Natural killer cell (primary cell): ENCODE results near the gene SPATA3. TPM values are rescaled to one million over a fixed set of nuclear protein-coding genes. Genes with fewer than 3 reads are reported as not detected.

ENCODE experiments used
- ATAC-seq, 3 donors: fragments of 150-1000 bp in 2 of 3; fragments of 200-7000 bp in 1 of 3; cut with Tn5 transposase; 1 replicate in 1 of 3; 2 replicates in 2 of 3; pipeline ENCODE4 v1.10.0; 2021; ENCODE audit warnings: mild to moderate bottlenecking in 2 of 3, moderate library complexity in 2 of 3
- DNase-seq, 2 donors: peaks; one replicate each; pipeline versions ENCODE4 v3.0.0 to v3.0.0-alpha.2; 2013 to 2021; ENCODE audit warnings: mixed read lengths in 1 of 2
- H3K27ac ChIP-seq: one replicate; pipeline ENCODE4 v1.5.1; 2013; ENCODE audit warnings: mild to moderate bottlenecking, low read length
- H3K27me3 ChIP-seq: one replicate; pipeline ENCODE4 v1.6.1; 2013; ENCODE audit warnings: low read length; ENCODE audit not compliant: control insufficient read depth, insufficient read depth
- H3K36me3 ChIP-seq: one replicate; pipeline ENCODE4 v1.6.1; 2013; ENCODE audit warnings: low read length; ENCODE audit not compliant: control insufficient read depth, insufficient read depth
- H3K4me1 ChIP-seq: one replicate; pipeline ENCODE4 v1.6.1; 2013; ENCODE audit warnings: low read length; ENCODE audit not compliant: control insufficient read depth, insufficient read depth
- H3K4me3 ChIP-seq: one replicate; pipeline ENCODE4 v1.5.1; 2013; ENCODE audit warnings: low read length
- H3K9me3 ChIP-seq: one replicate; pipeline ENCODE4 v1.6.1; 2013; ENCODE audit warnings: low read length; ENCODE audit not compliant: control insufficient read depth, insufficient read depth
- H3K27ac Mint-ChIP-seq, 2 donors: one replicate each; pipeline ENCODE4 v1.8.0; 2022; ENCODE audit warnings: mild to moderate bottlenecking in 2 of 2, mixed read lengths in 2 of 2, moderate library complexity in 1 of 2
- H3K27me3 Mint-ChIP-seq, 2 donors: one replicate each; pipeline ENCODE4 v1.8.0; 2022; ENCODE audit warnings: low read depth in 2 of 2, mixed read lengths in 2 of 2
- H3K36me3 Mint-ChIP-seq: one replicate; pipeline ENCODE4 v1.8.0; 2022; ENCODE audit warnings: mixed read lengths
- H3K4me1 Mint-ChIP-seq, 2 donors: one replicate each; pipeline ENCODE4 v1.8.0; 2022; ENCODE audit warnings: mixed read lengths in 2 of 2
- H3K4me3 Mint-ChIP-seq: one replicate; pipeline ENCODE4 v1.8.0; 2022; ENCODE audit warnings: mild to moderate bottlenecking, moderate library complexity, mixed read lengths
- H3K9me3 Mint-ChIP-seq, 2 donors: one replicate each; pipeline ENCODE4 v1.8.0; 2022; ENCODE audit warnings: mixed read lengths in 2 of 2
- CTCF ChIP-seq: fragments of 200-600 bp; IDR thresholded peaks from one replicate; pipeline ENCODE4 v1.8.0; 2022; ENCODE audit warnings: antibody characterized with exemption
- WGBS: methylation state at CpG from one replicate; pipeline ENCODE4 v1.1.7; 2013; ENCODE audit warnings: missing lambda C conversion rate; ENCODE audit not compliant: insufficient coverage; 5-methylcytosine and 5-hydroxymethylcytosine counted together
- intact Hi-C: fragments of 100-400 bp; cut with micrococcal nuclease; formaldehyde crosslinking; loops from one replicate; pipeline ENCODE4 v1.14.2; 2022
- total RNA-seq, 4 donors: library from RNA; stranded (reverse); fragments of 120-200 nt in 1 of 4; gene quantifications; one replicate each; pipeline versions ENCODE4 v1.2.3 to v1.2.4, GENCODE V29; 2013 to 2022

SPATA3 gene
- total RNA-seq, 3 donors from 2014 or later (not counting 1 experiment from before 2014, with no cell fraction given) = not detected

- no peaks in the 10 kb centered on the region for H3K9me3 ChIP-seq
- no peak for TF ChIP-seq CTCF
- peaks cover 4% of the 10 kb centered on the region for H3K27me3 ChIP-seq
- H3K36me3 ChIP-seq = no peaks in the 10 kb centered on the region
- no peak overlapping the region for H3K4me3 ChIP-seq
- H3K4me1 Mint-ChIP-seq = peaks cover 19 to 31% of the 10 kb centered on the region in 2 donors
- peaks cover 18% of the 10 kb centered on the region for H3K4me1 ChIP-seq
- no peaks in the 10 kb centered on the region for H3K9me3 Mint-ChIP-seq
- DNase-seq (peak in 1 of 2 donors; percentile 67), ATAC-seq (peak in 1 of 3 donors; percentile 50)
- H3K4me3 Mint-ChIP-seq = no peak overlapping the region
- peaks cover 46 to 74% of the 10 kb centered on the region in 2 donors for H3K27me3 Mint-ChIP-seq
- H3K27ac Mint-ChIP-seq = peak overlapping the region in 1 of 2 donors; percentile 58
- intact Hi-C loops = no loop called here
- WGBS = 59% methylated on average over 8 of the region's 8 CpGs
- H3K36me3 Mint-ChIP-seq = no peaks in the 10 kb centered on the region
- no peak overlapping the region for H3K27ac ChIP-seq
These were observed 14.2 kb upstream of the SPATA3 start for GRCh38 chr2:230981704-230982103.

DNA sequence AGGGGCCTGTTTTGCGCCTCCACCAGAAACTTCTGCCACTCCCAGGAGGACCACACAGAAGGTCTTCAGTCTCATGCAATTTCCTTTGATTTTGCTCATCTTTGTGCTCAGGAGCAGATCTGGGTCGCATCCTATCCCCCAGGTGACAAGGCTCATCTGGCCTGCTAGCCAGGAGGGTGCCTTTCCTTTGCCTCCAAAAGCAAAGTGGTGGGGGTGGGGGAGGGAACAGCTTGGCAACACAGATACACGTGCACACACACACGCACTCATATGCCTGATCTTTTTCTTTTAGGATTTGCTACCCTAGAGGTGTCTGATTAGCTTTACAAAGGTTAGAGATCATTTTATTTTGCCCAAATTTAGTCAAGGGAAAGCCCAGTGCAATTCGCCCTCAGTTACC, 13.8 kb upstream of the SPATA3 start:
- no peak for DNase-seq
- Mint-ChIP-seq H3K27ac (peak overlapping the region in 1 of 2 donors; percentile 58), H3K27me3 (peaks cover 45 to 74% of the 10 kb centered on the region in 2 donors), H3K4me1 (peaks cover 19 to 31% of the 10 kb centered on the region in 2 donors), H3K9me3 (no peaks in the 10 kb centered on the region), H3K36me3 (no peaks in the 10 kb centered on the region), H3K4me3 (no peak overlapping the region)
- TF ChIP-seq CTCF = no peak
- Histone ChIP-seq H3K27ac (no peak overlapping the region), H3K27me3 (peaks cover 8% of the 10 kb centered on the region), H3K9me3 (no peaks in the 10 kb centered on the region), H3K4me3 (no peak overlapping the region), H3K4me1 (peaks cover 22% of the 10 kb centered on the region), H3K36me3 (no peaks in the 10 kb centered on the region)
- 90% methylated on average over 3 of the region's 5 CpGs for WGBS
- ATAC-seq = no peak
- intact Hi-C loops = no loop called here

- ATAC-seq = no peak
- H3K27ac ChIP-seq = no peak overlapping the region
- no peak overlapping the region for H3K27ac Mint-ChIP-seq
These were observed 13.4 kb upstream of the SPATA3 start for GRCh38 chr2:230982528-230982927.

More at GRCh38 chr2:230982528-230982927, 13.4 kb upstream of the SPATA3 start:
- peaks cover 8% of the 10 kb centered on the region for H3K27me3 ChIP-seq
- intact Hi-C loops = no loop called here
- peaks cover 25% of the 10 kb centered on the region for H3K4me1 ChIP-seq
- peaks cover 19 to 30% of the 10 kb centered on the region in 2 donors for H3K4me1 Mint-ChIP-seq
- H3K4me3 ChIP-seq = no peak overlapping the region
- no peaks in the 10 kb centered on the region for H3K9me3 ChIP-seq
- no peaks in the 10 kb centered on the region for H3K36me3 ChIP-seq
- H3K9me3 Mint-ChIP-seq = no peaks in the 10 kb centered on the region
- WGBS = 89% methylated on average over 2 of the region's 3 CpGs
- DNase-seq = no peak
- no peak overlapping the region for H3K4me3 Mint-ChIP-seq
- H3K36me3 Mint-ChIP-seq = no peaks in the 10 kb centered on the region
- peaks cover 42 to 72% of the 10 kb centered on the region in 2 donors for H3K27me3 Mint-ChIP-seq
- TF ChIP-seq CTCF = no peak
